Liver (tissue), 9 donors: ENCODE results near the gene NAPA. TPM values are rescaled to one million over a fixed set of nuclear protein-coding genes. Genes with fewer than 3 reads are reported as not detected.
"Not testable (repeated sequence)": the region's sequence is repeated elsewhere in the genome, so short reads cannot be mapped to it uniquely, and the experiment has no call there.

Experiments
- DNase-seq: peaks from one replicate; pipeline ENCODE4 v3.0.0-alpha.2; 2017; ENCODE audit warnings: low spot score
- H3K27ac ChIP-seq, 2 donors: one replicate each; pipeline ENCODE4 v1.7.0; 2013; ENCODE audit warnings: inconsistent platforms in 2 of 2, low read length in 2 of 2, control low read depth in 1 of 2, low read depth in 1 of 2, mild to moderate bottlenecking in 1 of 2
- H3K27me3 ChIP-seq, 4 donors: one replicate each; pipeline versions ENCODE4 v1.6.1 to v1.7.0; 2013; ENCODE audit warnings: low read length in 3 of 4, inconsistent platforms in 1 of 4, mild to moderate bottlenecking in 1 of 4, moderate library complexity in 1 of 4; ENCODE audit not compliant: control insufficient read depth in 4 of 4, insufficient read depth in 4 of 4
- H3K36me3 ChIP-seq, 4 donors: one replicate each; pipeline versions ENCODE4 v1.6.1 to v1.7.0; 2013; ENCODE audit warnings: low read length in 3 of 4, mild to moderate bottlenecking in 3 of 4, low read depth in 1 of 4, moderate library complexity in 1 of 4; ENCODE audit not compliant: control insufficient read depth in 4 of 4, insufficient read depth in 3 of 4
- H3K4me1 ChIP-seq, 4 donors: one replicate each; pipeline versions ENCODE4 v1.6.1 to v1.7.0; 2013; ENCODE audit warnings: low read length in 3 of 4, mild to moderate bottlenecking in 3 of 4, moderate library complexity in 1 of 4; ENCODE audit not compliant: control insufficient read depth in 4 of 4, insufficient read depth in 4 of 4
- H3K4me3 ChIP-seq, 3 donors: one replicate each; pipeline versions ENCODE4 v1.6.1 to v1.7.0; 2013; ENCODE audit warnings: low read length in 3 of 3, control low read depth in 1 of 3, low read depth in 1 of 3, mild to moderate bottlenecking in 1 of 3
- H3K9ac ChIP-seq, 2 donors: one replicate each; pipeline ENCODE4 v1.7.0; 2013; ENCODE audit warnings: low read length in 2 of 2, mild to moderate bottlenecking in 2 of 2, moderate library complexity in 2 of 2, control low read depth in 1 of 2, low read depth in 1 of 2
- H3K9me3 ChIP-seq, 4 donors: one replicate each; pipeline versions ENCODE4 v1.6.1 to v1.7.0; 2013; ENCODE audit warnings: low read length in 3 of 4; ENCODE audit not compliant: control insufficient read depth in 4 of 4
- EGR1 ChIP-seq, 2 donors: IDR thresholded peaks; 2 replicates each; pipeline ENCODE4 v1.6.1; 2016 to 2018; ENCODE audit warnings: antibody characterized with exemption in 2 of 2, low read depth in 2 of 2
- FOXA1 ChIP-seq: IDR thresholded peaks from 2 replicates; pipeline ENCODE4 v1.6.1; 2016; ENCODE audit warnings: antibody characterized with exemption
- FOXA2 ChIP-seq: IDR thresholded peaks from 2 replicates; pipeline ENCODE4 v1.6.1; 2016; ENCODE audit warnings: antibody characterized with exemption
- GABPA ChIP-seq, 2 donors: IDR thresholded peaks in 1 of 2; conservative IDR thresholded peaks in 1 of 2; 2 replicates each; pipeline ENCODE4 v1.6.1; 2016; ENCODE audit warnings: antibody characterized with exemption in 2 of 2, mild to moderate bottlenecking in 1 of 2, moderate library complexity in 1 of 2
- HNF4G ChIP-seq: IDR thresholded peaks from 2 replicates; pipeline ENCODE4 v1.6.1; 2016; ENCODE audit warnings: antibody characterized with exemption
- NR2F2 ChIP-seq: IDR thresholded peaks from 2 replicates; pipeline ENCODE4 v1.6.1; 2016; ENCODE audit warnings: antibody characterized with exemption
- RAD21 ChIP-seq, 2 donors: IDR thresholded peaks; 2 replicates each; pipeline ENCODE4 v1.6.1; 2016; ENCODE audit warnings: antibody characterized with exemption in 2 of 2, mild to moderate bottlenecking in 2 of 2
- SP1 ChIP-seq: IDR thresholded peaks from 2 replicates; pipeline ENCODE4 v1.6.1; 2018; ENCODE audit warnings: antibody characterized with exemption, mild to moderate bottlenecking
- TAF1 ChIP-seq: conservative IDR thresholded peaks from 2 replicates; pipeline ENCODE4 v1.6.1; 2016; ENCODE audit warnings: antibody characterized with exemption, mild to moderate bottlenecking
- YY1 ChIP-seq: IDR thresholded peaks from 2 replicates; pipeline ENCODE4 v1.6.1; 2016; ENCODE audit warnings: antibody characterized with exemption, mild to moderate bottlenecking
- WGBS: extraction: QIAGEN DNeasy Blood & Tissue Kit; methylation state at CpG from one replicate; pipeline ENCODE4 v1.1.7; 2013; 5-methylcytosine and 5-hydroxymethylcytosine counted together
- polyA plus RNA-seq, 2 donors: library from polyadenylated mRNA; stranded (reverse) in 1 of 2; unstranded in 1 of 2; fragments of 200-250 nt in 1 of 2; fragments of >200 nt in 1 of 2; fragmentation: Nextera tagmentation in 1 of 2; extraction: Ambion mirVana in 1 of 2; gene quantifications; one replicate each; pipeline versions ENCODE4 v1.2.1 to v1.2.3, GENCODE V29; 2013 to 2015
- total RNA-seq, 2 donors: library from RNA; depleted of rRNA; stranded (reverse); fragments of >200 nt; gene quantifications; one replicate each; pipeline ENCODE4 v1.2.3, GENCODE V29; 2014
- TF ChIP-seq, protein P1 (sequence below): IDR thresholded peaks from 2 replicates; pipeline ENCODE4 v1.6.1; 2016; ENCODE audit warnings: antibody characterized with exemption, mild to moderate bottlenecking
- TF ChIP-seq, protein P2 (sequence below): fragments of 150-350 bp; IDR thresholded peaks from 2 replicates; pipeline ENCODE4 v1.5.1; 2017; ENCODE audit warnings: improper control_type of control experiment, low read depth, low read length; ENCODE audit not compliant: missing input control
- TF ChIP-seq, protein P3 (sequence below): IDR thresholded peaks from 2 replicates; pipeline ENCODE4 v1.6.1; 2016; ENCODE audit warnings: antibody characterized with exemption
- TF ChIP-seq, protein P4 (sequence below): IDR thresholded peaks from 2 replicates; pipeline ENCODE4 v1.6.1; 2016; ENCODE audit warnings: antibody characterized with exemption
- donor health status: healthy.
- donor health status: healthy.
- donor health status: healthy.
- donor health status: healthy.
- donor health status: healthy.

The NAPA gene
- total and polyA plus RNA-seq, 4 donors: 73.4 to 132 (median 120) TPM

DNA sequence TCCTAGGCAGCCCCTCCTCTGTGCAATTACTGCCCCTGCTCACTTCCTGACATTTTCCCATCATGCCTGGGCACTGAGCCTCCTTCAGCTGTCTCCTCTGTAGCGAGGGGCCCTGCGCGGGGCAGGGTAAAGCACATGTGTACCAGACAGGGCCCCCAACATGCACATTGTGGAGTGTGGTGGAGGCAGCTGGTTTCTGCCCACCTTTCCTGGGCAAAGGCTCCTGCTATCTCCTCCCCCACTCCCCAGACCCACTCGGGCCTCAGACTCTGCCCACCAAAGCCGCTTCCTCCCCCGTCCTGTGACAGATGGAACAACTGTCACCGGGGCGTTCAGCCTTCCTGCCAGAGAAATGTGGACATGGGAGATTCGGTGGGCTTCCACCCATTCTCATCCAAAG, 28.0 kb downstream of the NAPA start:
- DNase-seq: no peak
- TF ChIP-seq FOXA1 (no peak), EGR1 (IDR thresholded peaks at IDR 0.05; ENCODE audit: low read depth in 2 of 2) (no peak), HNF4G (no peak), YY1 (no peak), SP1 (no peak), TAF1 (no peak), FOXA2 (no peak), GABPA (IDR thresholded peaks at IDR 0.05 in 1 of 2, conservative IDR thresholded peaks at IDR 0.05 in 1 of 2) (no peak), RAD21 (IDR thresholded peaks at IDR 0.05) (no peak), NR2F2 (no peak)
- TF ChIP-seq, protein P1, sequence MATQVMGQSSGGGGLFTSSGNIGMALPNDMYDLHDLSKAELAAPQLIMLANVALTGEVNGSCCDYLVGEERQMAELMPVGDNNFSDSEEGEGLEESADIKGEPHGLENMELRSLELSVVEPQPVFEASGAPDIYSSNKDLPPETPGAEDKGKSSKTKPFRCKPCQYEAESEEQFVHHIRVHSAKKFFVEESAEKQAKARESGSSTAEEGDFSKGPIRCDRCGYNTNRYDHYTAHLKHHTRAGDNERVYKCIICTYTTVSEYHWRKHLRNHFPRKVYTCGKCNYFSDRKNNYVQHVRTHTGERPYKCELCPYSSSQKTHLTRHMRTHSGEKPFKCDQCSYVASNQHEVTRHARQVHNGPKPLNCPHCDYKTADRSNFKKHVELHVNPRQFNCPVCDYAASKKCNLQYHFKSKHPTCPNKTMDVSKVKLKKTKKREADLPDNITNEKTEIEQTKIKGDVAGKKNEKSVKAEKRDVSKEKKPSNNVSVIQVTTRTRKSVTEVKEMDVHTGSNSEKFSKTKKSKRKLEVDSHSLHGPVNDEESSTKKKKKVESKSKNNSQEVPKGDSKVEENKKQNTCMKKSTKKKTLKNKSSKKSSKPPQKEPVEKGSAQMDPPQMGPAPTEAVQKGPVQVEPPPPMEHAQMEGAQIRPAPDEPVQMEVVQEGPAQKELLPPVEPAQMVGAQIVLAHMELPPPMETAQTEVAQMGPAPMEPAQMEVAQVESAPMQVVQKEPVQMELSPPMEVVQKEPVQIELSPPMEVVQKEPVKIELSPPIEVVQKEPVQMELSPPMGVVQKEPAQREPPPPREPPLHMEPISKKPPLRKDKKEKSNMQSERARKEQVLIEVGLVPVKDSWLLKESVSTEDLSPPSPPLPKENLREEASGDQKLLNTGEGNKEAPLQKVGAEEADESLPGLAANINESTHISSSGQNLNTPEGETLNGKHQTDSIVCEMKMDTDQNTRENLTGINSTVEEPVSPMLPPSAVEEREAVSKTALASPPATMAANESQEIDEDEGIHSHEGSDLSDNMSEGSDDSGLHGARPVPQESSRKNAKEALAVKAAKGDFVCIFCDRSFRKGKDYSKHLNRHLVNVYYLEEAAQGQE: no peak
- TF ChIP-seq, protein P2, sequence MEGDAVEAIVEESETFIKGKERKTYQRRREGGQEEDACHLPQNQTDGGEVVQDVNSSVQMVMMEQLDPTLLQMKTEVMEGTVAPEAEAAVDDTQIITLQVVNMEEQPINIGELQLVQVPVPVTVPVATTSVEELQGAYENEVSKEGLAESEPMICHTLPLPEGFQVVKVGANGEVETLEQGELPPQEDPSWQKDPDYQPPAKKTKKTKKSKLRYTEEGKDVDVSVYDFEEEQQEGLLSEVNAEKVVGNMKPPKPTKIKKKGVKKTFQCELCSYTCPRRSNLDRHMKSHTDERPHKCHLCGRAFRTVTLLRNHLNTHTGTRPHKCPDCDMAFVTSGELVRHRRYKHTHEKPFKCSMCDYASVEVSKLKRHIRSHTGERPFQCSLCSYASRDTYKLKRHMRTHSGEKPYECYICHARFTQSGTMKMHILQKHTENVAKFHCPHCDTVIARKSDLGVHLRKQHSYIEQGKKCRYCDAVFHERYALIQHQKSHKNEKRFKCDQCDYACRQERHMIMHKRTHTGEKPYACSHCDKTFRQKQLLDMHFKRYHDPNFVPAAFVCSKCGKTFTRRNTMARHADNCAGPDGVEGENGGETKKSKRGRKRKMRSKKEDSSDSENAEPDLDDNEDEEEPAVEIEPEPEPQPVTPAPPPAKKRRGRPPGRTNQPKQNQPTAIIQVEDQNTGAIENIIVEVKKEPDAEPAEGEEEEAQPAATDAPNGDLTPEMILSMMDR: no peak
- TF ChIP-seq, protein P3, sequence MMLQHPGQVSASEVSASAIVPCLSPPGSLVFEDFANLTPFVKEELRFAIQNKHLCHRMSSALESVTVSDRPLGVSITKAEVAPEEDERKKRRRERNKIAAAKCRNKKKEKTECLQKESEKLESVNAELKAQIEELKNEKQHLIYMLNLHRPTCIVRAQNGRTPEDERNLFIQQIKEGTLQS: no peak
- TF ChIP-seq, protein P4, sequence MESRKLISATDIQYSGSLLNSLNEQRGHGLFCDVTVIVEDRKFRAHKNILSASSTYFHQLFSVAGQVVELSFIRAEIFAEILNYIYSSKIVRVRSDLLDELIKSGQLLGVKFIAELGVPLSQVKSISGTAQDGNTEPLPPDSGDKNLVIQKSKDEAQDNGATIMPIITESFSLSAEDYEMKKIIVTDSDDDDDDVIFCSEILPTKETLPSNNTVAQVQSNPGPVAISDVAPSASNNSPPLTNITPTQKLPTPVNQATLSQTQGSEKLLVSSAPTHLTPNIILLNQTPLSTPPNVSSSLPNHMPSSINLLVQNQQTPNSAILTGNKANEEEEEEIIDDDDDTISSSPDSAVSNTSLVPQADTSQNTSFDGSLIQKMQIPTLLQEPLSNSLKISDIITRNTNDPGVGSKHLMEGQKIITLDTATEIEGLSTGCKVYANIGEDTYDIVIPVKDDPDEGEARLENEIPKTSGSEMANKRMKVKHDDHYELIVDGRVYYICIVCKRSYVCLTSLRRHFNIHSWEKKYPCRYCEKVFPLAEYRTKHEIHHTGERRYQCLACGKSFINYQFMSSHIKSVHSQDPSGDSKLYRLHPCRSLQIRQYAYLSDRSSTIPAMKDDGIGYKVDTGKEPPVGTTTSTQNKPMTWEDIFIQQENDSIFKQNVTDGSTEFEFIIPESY: no peak
- 80% methylated on average over 9 of the region's 9 CpGs for WGBS
- H3K4me1 ChIP-seq: peaks cover 0 to 7% (median 2%) of the 10 kb centered on the region in 4 donors
- no peak overlapping the region for H3K4me3 ChIP-seq
- H3K9me3 ChIP-seq: no peaks in the 10 kb centered on the region
- no peak overlapping the region for H3K27ac ChIP-seq
- H3K9ac ChIP-seq: no peak overlapping the region
- H3K27me3 ChIP-seq: no peaks in the 10 kb centered on the region
- peaks cover 14 to 44% (median 23%) of the 10 kb centered on the region in 4 donors for H3K36me3 ChIP-seq

DNA sequence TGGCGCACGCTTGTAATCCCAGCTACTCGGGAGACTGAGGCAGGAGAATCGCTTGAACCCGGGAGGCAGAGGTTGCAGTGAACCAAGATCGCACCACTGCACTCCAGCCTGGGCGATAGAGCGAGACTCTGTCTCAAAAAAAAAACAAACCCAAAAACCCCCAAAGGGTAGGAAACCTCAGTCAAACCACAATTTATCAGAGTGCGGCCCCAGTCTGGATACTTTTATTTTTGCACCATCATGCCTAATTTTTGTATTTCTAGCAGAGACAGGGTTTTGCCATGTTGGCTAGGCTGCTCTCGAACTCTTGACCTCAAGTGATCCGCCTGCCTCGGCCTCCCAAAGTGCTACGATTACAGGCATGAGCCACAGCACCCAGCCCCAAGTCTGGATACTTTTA, 28.6 kb downstream of the NAPA start:
- not testable (repeated sequence) for H3K27ac ChIP-seq, H3K4me1 ChIP-seq, H3K9me3 ChIP-seq, H3K27me3 ChIP-seq, H3K4me3 ChIP-seq, H3K9ac ChIP-seq, DNase-seq
- WGBS: 91% methylated on average over 13 of the region's 13 CpGs
- peaks cover 10 to 37% (median 20%) of the 10 kb centered on the region in 4 donors for H3K36me3 ChIP-seq
